GM12865 (cell line): ENCODE measurements around the gene SPPL2A.
A peak's percentile ranks its signal among the peaks of the same experiment; 100 is the strongest.

Source experiments
- DNase-seq: peaks from one replicate; pipeline ENCODE4 v3.0.0; 2010; ENCODE audit warnings: low read depth
- H3K4me3 ChIP-seq: 2 replicates; pipeline ENCODE4 v1.5.1; 2011; ENCODE audit warnings: mild to moderate bottlenecking, low read depth, low read length, control low read depth
- TF ChIP-seq, protein P1 (sequence below): IDR thresholded peaks from 2 replicates; pipeline ENCODE4 v1.5.1; 2011; ENCODE audit warnings: low read length, control low read depth, low read depth, inconsistent platforms; ENCODE audit not compliant: insufficient read depth; ENCODE audit errors: missing control alignments

The SPPL2A gene

DNA sequence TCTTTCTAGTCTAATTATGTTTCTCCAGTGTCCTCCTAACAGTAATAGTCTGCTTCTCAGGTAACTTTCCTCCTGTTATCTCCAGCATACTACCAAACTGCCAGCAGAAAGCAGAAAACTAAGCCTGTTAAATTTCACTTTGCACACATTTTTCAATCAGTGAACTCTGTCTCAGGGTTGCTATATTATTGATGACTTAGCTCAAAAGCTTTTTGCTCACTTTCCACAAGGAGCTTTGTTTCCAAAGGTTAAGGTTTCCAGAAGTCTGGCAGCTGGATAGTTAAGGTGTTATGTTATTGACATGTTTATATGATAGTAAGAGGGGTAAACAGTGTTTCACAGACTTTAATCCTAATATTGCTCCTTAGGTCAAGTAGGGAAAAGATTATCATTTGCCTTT, 84.0 kb downstream of the SPPL2A start:
- H3K4me3 ChIP-seq: no peak overlapping the region
- DNase-seq: no peak
- TF ChIP-seq, protein P1, sequence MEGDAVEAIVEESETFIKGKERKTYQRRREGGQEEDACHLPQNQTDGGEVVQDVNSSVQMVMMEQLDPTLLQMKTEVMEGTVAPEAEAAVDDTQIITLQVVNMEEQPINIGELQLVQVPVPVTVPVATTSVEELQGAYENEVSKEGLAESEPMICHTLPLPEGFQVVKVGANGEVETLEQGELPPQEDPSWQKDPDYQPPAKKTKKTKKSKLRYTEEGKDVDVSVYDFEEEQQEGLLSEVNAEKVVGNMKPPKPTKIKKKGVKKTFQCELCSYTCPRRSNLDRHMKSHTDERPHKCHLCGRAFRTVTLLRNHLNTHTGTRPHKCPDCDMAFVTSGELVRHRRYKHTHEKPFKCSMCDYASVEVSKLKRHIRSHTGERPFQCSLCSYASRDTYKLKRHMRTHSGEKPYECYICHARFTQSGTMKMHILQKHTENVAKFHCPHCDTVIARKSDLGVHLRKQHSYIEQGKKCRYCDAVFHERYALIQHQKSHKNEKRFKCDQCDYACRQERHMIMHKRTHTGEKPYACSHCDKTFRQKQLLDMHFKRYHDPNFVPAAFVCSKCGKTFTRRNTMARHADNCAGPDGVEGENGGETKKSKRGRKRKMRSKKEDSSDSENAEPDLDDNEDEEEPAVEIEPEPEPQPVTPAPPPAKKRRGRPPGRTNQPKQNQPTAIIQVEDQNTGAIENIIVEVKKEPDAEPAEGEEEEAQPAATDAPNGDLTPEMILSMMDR: no peak

DNA sequence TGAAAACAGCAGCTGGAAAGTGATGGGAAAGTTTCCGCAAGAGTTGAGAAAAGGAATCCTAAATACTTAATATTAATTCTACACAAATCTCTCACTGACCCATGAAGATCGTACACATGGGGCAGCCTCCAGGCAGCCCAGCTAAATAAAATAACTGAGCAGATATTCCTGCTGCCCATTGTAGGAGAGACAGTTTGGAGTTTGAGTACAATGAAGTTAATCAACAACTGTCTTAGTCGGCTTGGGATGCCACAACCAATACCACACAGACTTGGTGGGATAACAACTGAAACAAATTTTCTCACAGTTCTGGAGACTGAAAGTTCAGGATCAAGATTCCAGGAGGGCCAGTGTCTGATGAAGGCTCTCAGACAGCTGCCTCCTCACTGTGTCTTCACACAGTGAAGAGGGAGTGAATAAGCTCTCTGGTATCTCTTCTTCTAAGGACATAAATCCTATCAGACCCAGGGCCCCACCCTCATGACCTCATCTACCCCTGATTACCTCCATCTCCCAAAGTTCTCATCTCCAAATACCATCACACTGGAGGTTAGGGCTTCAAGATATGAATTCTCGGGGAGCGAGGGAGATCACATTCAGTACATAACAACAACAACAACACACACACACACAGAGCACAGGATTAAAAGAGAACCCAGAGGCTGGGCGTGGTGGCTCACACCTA, 88.6 kb downstream of the SPPL2A start:
- TF ChIP-seq, protein P1: no peak
- no peak for DNase-seq
- H3K4me3 ChIP-seq: no peak overlapping the region

DNA sequence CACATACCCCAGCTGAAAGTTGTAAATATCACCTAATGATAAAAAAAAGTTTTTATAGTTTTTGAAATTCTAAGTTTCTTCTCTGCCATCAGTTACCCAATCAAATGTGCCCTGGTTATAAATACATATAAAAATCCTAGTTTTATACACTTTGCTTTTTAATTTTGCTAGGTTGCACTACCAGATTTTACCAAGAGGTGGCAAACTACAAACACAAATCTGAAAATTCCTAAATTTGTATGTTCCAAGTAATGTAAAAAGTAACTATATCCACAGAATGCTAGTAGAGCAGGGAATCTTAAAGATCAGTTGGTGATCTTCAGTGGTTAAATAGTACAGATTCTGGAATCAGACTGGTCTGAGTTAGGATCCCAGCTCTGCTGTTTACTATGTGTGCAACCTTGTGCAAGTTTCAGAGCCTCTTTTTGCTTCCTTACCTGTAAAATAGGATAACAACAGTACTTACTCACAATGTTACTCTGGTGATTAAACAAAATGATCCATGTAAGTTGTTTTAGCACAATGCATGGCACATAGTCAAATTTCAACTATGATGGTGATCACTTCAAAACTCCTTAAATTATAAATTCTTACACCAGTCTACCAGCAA, 89.9 kb downstream of the SPPL2A start:
- peak; percentile 21 for DNase-seq
- H3K4me3 ChIP-seq: no peak overlapping the region
- TF ChIP-seq, protein P1: peak; percentile 42

DNA sequence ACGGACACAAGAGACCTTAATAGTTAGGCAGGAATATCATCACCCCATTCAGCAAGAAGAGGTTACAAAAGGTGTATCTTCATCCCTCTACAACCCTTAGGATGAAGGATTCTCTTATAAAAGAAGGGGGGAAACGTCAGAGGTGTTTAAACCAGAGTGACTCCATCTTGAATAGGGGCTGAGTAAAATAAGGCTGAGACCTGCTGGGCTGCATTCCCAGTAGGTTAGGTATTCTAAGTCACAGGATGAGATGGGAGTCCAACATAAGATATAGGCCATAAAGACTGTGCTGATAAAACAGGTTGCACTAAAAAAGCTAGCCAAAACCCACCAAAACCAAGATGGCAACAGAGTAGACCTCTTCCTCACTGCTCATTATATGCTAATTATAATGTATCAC, 95.4 kb downstream of the SPPL2A start:
- no peak for DNase-seq
- TF ChIP-seq, protein P1: no peak
- H3K4me3 ChIP-seq: no peak overlapping the region

DNA sequence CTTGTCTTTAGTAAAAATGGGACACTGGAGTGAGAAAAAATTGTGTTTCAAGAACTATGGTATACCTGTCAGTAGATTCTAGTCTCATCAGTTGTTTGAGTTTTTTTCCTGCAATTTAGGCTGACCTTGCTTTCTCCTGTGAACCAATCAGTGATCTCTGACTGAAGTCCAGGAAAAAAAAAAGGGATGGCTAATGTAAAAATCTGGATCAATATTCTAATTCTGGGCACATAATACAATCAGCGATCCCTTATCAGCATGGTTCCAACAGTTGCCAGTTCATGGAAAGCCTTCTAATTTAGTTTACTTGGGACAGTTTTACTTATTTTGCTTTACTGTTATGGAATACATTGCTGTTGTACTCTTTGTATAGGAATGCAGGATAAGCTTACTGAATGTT, 95.9 kb downstream of the SPPL2A start:
- no peak for DNase-seq
- no peak overlapping the region for H3K4me3 ChIP-seq
- TF ChIP-seq, protein P1: no peak

DNA sequence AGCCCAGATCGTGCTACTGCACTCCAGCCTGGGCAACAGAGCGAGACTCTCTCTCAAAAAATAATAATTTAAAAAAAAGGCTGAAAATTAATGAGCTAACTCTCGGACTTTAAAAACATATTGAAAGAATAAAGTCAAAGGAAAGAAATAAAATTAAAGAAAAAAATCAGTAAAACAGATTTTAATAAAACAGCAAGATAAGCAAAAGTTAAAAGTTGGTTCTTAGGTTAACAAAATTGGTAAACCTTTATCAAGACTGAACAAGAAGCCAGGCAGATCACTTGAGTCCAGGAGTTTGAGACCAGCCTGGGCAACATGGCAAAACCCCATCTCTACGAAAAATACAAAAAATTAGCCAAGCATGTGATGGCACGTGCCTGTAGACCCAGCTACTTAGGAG, 99.6 kb downstream of the SPPL2A start:
- no peak for DNase-seq
- H3K4me3 ChIP-seq: no peak overlapping the region
- TF ChIP-seq, protein P1: no peak

DNA sequence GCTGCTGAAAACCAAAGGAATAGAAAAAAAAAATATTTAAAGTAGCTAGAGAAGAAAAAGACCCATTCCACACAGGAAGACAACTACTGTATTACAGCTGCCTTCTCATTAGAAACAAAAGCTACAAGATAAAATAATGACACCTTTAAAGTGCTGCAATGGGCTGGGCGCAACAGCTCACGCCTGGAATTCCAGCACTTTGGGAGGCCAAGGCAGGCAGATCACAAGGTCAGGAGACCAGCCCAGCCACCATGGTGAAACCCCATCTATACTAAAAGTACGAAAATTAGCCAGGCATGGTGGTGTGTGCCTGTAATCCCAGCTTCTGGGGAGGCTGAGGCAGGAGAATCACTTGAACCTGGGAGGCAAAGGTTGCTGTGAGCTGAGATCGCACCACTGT, 110.0 kb downstream of the SPPL2A start:
- DNase-seq: no peak
- H3K4me3 ChIP-seq: no peak overlapping the region
- TF ChIP-seq, protein P1: no peak
